Measurements from ENCODE around the gene CMTM4. TPM values are rescaled to one million over a fixed set of nuclear protein-coding genes. Genes with fewer than 3 reads are reported as not detected.

CMTM4 gene
- total RNA-seq, 1 experiment from 2014 or later, result 14.6 TPM

DNA sequence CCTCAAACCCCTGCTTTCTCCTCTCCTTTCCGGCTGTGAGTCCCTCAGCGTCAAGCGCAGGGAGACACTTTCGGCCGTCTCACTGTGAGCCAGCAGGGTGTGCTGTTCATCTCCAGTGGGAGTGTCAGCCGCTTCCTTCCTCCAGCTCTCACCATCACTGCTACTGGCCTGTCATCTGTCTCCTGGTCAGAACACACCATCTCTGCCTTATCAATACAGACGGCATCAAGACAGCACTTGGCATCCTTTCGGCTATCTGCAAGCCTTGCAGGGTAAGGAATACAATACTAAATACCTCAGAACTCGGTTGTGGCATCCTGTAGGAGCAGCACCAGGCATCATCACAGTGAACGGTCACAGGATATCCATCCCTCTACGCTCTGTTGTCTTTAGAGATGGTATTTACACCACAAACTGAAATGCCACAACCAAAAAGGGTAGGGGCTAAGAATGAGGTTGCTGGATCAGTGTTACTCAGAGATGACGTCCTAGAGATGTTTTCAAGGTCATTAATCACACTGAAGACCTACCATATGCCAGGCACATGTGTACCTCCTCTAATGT is 20.7 kb upstream of the CMTM4 start:
- Histone ChIP-seq H3K36me3 (peaks cover 14% of the 10 kb centered on the region), H3K9me3 (replicated peaks) (no peaks in the 10 kb centered on the region), H3K27me3 (replicated peaks) (no peaks in the 10 kb centered on the region), H3K4me3 (no peak overlapping the region), H3K4me1 (replicated peaks) (no peaks in the 10 kb centered on the region; the same call in 1 of the 2 replicates), H3K27ac (no peak overlapping the region)
- DNase-seq (ENCODE audit: low read depth in 1 of 2, low spot score in 2 of 2), result peak; percentile 30 to 57

DNA sequence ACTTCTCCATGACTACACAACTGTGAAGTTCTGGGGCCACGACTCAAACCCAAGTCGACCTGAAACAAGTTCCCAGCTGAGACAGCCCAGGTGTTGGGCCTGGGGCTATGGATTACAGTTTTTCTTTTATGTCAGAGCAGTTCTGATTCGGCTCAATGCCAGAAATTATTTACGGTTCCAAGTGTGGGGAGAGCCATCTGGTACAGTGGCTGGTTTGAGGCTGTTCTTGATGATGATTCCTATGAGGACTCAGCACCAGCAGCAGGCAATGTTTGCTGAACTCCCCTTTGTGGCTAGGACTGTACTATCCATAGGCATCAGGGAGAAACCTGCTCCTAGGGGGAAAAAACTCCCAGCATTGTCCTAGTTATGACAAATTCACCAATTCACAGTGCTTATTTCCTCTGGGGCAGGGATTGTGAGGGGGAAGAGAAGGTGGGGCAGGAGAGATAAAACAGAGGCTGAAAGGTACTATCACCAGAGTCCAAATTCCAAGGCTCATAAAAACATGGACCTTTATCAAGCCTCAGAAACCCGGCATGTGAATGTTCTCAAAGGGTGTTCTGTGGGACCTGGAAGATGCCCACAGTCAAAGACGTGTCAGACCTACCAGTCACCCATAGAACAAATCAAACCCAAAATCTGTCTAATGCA is 18.2 kb upstream of the CMTM4 start:
- Histone ChIP-seq H3K27ac (no peak overlapping the region), H3K27me3 (replicated peaks) (no peaks in the 10 kb centered on the region), H3K4me3 (no peak overlapping the region), H3K36me3 (peaks cover 5% of the 10 kb centered on the region), H3K9me3 (replicated peaks) (no peaks in the 10 kb centered on the region), H3K4me1 (replicated peaks) (no peaks in the 10 kb centered on the region; the same call in 1 of the 2 replicates)
- DNase-seq (ENCODE audit: low read depth in 1 of 2, low spot score in 2 of 2), result no peak

DNA sequence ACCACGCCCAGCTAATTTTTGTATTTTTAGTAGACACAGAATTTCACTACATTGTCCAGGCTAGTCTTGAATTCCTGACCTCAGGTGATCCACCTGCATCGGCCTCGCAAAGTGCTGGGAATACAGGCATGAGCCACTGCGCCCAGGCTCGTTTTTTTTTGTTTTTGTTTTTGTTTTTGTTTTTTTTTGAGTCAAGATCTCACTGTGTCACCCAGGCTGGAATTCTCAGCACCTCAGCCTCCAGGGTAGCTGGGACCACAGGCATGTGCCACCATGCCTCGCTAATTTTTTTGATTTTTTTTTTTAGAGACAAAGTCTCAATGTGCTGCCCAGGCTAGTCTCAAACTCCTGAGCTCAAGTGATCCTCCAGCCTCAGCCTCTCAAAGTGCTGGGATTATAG is 17.5 kb upstream of the CMTM4 start:
- no peaks in the 10 kb centered on the region; the same call in 1 of the 2 replicates for H3K4me1 ChIP-seq (replicated peaks)
- H3K36me3 ChIP-seq, result peaks cover 5% of the 10 kb centered on the region
- H3K27ac ChIP-seq, result no peak overlapping the region
- no peaks in the 10 kb centered on the region for H3K27me3 ChIP-seq (replicated peaks)
- no peaks in the 10 kb centered on the region for H3K9me3 ChIP-seq (replicated peaks)
- no peak for DNase-seq (ENCODE audit: low read depth in 1 of 2, low spot score in 2 of 2)
- H3K4me3 ChIP-seq, result no peak overlapping the region

DNA sequence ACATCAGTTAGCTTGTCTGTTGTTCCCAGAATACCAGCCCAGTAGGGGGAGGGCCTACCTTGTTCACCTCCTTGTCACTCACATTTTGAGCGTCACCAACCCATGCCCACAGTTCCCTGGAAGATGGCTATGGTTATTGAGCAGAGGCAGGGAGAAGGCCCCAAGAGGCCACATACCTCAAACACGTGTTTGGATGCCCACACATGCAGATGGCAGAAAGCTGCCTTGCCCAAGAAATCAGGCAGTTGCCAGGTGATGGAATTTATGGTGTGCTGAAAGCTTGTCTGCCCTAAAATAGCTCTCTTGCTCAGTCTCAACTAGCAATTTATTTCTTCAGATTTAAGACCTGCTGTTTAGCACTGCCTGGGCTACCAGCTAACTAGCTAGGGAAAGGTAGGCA is 16.5 kb upstream of the CMTM4 start:
- no peaks in the 10 kb centered on the region; the same call in 1 of the 2 replicates for H3K4me1 ChIP-seq (replicated peaks)
- H3K9me3 ChIP-seq (replicated peaks), result no peaks in the 10 kb centered on the region
- DNase-seq (ENCODE audit: low read depth in 1 of 2, low spot score in 2 of 2), result no peak
- H3K4me3 ChIP-seq, result no peak overlapping the region
- H3K27me3 ChIP-seq (replicated peaks), result no peaks in the 10 kb centered on the region
- no peaks in the 10 kb centered on the region; the same call in 1 of the 2 replicates for H3K36me3 ChIP-seq
- no peak overlapping the region for H3K27ac ChIP-seq

DNA sequence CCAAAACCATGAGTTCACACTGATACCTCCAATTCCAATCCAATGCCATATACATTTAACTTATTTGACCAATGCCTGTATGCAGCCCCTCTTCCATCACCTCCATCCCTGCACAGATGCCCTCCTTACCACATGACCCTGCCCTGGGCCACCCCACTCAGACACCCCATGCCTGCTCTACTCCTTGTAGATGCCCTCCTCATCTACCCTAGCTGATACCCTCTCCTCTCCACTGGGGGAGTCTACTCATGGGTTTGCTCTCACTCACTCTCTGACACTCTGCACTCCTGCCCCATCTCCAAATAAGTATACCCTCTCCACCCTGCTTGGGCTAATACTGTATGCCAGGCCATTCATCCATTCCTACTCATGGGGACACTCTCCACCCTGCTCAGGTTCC is 16.0 kb upstream of the CMTM4 start:
- Histone ChIP-seq H3K27ac (no peak overlapping the region), H3K4me1 (replicated peaks) (no peaks in the 10 kb centered on the region; the same call in 1 of the 2 replicates), H3K9me3 (replicated peaks) (no peaks in the 10 kb centered on the region), H3K4me3 (no peak overlapping the region), H3K36me3 (no peaks in the 10 kb centered on the region; the same call in 1 of the 2 replicates), H3K27me3 (replicated peaks) (no peaks in the 10 kb centered on the region)
- no peak for DNase-seq (ENCODE audit: low read depth in 1 of 2, low spot score in 2 of 2)

DNA sequence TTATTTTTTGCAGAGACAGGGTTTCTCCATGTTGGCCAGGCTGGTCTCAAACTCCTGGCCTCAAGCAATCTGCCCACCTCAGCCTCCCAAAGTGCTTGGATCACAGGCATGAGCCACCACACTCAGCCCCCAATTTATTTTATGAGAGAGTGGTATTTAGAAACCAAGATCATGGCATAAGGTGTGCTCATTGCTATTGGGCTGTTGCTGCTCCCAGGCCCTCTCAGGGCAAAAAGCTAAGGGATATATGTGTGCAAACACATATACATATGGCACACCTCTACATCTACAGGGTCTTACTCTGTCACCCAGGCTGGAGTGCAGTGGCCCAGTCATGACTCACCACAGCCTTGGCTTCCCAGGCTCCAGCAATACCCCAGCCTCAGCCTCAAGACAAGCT is 15.0 kb upstream of the CMTM4 start:
- DNase-seq (ENCODE audit: low read depth in 1 of 2, low spot score in 2 of 2), result no peak
- Histone ChIP-seq H3K9me3 (replicated peaks) (no peaks in the 10 kb centered on the region), H3K4me1 (replicated peaks) (peaks cover 4% of the 10 kb centered on the region), H3K27me3 (replicated peaks) (no peaks in the 10 kb centered on the region), H3K4me3 (no peak overlapping the region), H3K36me3 (no peaks in the 10 kb centered on the region), H3K27ac (no peak overlapping the region)

DNA sequence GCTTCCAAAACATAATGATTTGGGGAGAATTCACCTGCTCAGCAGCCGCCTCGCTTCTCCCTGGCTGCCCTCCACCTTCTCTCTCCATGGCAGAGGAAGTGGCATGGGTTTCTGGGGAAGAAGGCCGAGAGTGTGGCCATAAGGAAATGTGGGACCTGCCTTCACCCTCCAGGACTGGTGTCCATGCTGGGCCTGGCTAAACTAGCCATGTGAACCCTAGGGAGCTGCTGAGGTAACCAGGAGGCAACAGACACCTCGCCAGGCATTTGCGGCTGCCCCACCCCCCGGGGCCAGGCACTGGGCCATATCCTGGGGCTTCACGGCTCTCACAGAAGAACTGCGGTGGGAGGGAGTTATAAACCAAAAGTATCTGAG is 9.9 kb upstream of the CMTM4 start:
- no peaks in the 10 kb centered on the region for H3K9me3 ChIP-seq (replicated peaks)
- H3K4me1 ChIP-seq (replicated peaks), result peaks cover 14% of the 10 kb centered on the region
- H3K36me3 ChIP-seq, result no peaks in the 10 kb centered on the region
- H3K27ac ChIP-seq, result peak overlapping the region; percentile 38; the same call in 1 of the 2 replicates
- H3K4me3 ChIP-seq, result no peak overlapping the region
- DNase-seq (ENCODE audit: low read depth in 1 of 2, low spot score in 2 of 2), result no peak
- no peaks in the 10 kb centered on the region for H3K27me3 ChIP-seq (replicated peaks)

DNA sequence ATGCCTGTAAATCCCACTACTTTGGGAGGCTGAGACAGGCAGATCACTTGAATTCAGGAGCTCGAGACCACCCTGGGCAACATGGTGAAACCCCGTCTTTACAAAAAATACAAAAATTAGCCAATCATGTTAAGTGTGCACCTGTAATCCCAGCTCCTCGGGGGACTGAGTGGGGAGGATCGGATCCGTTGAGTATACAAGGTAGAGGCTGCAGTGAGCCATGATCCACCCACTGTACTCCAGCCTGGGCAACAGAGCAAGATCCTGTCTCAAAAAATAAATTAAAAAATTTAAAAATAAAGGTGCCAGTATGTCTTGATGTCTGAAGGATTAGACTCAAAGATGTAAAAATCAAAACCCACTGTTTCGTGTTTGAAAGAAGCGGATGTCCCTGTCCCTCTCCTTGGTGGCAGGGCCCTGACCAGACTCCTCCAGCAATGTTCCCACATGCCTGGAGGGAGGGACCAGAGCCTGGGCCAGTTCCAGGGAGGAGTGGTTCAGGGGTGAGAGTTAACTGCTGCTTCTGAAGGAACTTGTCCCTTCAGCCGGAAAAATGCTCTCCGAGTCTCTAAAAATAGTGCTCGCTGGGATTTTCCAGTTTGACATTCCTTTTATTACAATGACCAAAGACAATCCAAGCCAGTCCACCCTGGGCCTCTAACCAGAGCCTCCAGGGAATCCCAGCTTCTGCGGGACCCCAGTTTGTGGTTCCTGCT is 9.4 kb upstream of the CMTM4 start:
- Histone ChIP-seq H3K36me3 (no peaks in the 10 kb centered on the region), H3K9me3 (replicated peaks) (no peaks in the 10 kb centered on the region), H3K27ac (peak overlapping the region; percentile 38; the same call in 1 of the 2 replicates), H3K4me3 (no peak overlapping the region), H3K4me1 (replicated peaks) (peaks cover 14% of the 10 kb centered on the region), H3K27me3 (replicated peaks) (no peaks in the 10 kb centered on the region)
- peak; percentile 57 to 65 for DNase-seq (ENCODE audit: low read depth in 1 of 2, low spot score in 2 of 2)

DNA sequence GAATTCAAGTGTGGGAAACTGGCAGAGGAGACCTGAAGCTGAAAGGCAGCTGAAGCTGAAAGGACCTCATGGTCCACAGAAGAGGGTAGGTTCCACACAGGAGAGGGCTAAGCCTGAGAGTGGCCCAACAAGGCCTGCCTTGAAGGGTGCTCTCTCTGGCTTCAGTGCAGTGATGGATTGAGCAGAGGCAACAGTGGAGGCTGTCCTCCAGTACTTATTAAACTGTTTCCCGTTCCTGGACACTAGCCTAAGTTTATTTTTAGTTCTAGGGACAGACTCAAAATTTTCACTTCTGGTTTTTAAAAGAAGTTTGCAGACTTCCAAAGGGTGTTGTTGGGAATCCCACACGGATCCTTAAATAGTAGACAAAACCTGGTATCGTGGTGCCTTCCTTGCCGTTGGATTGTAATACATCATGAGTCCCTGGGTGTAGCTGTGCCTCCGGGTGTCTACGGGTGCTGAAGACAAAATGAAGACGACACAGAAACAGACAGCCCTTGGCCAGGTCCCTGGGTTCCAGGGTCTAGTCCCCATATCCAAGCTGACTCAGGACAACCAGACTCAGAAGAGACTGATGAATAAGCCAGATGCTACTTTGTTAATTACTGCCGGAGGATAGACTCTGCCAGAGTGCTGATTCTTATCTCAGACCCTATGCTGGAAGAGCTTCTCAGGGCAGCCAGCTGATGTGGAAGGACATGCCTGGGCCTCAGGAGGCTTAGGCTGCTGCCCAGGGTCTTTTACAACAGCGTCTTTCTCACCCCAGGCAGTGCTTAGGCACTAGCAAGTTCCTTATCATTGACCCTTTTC is 7.1 kb upstream of the CMTM4 start:
- H3K4me3 ChIP-seq, result no peak overlapping the region
- no peak overlapping the region for H3K27ac ChIP-seq
- no peaks in the 10 kb centered on the region for H3K36me3 ChIP-seq
- H3K4me1 ChIP-seq (replicated peaks), result peaks cover 14% of the 10 kb centered on the region
- H3K9me3 ChIP-seq (replicated peaks), result no peaks in the 10 kb centered on the region
- no peaks in the 10 kb centered on the region for H3K27me3 ChIP-seq (replicated peaks)
- no peak for DNase-seq (ENCODE audit: low read depth in 1 of 2, low spot score in 2 of 2)

DNA sequence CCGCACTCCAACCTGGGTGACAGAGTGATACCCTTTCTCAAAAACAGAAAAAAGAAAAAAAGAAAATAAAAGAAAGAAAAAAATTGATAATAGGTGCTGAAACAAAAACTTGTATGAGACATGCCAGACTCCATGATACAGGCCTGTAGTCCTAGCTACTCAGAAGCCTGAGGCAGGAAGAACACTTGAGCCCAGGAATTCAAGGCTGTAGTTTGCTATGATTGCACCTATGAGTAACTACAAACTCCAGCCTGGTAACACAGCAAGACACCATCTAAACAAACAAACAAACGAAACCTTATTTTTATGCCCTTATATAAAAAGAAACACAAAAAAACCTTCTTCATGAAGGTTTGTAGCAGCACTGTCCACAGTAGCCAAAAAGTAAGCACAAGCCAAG is 5.0 kb upstream of the CMTM4 start:
- H3K4me1 ChIP-seq (replicated peaks), result peaks cover 13% of the 10 kb centered on the region
- H3K36me3 ChIP-seq, result no peaks in the 10 kb centered on the region
- H3K27ac ChIP-seq, result no peak overlapping the region
- no peaks in the 10 kb centered on the region for H3K27me3 ChIP-seq (replicated peaks)
- DNase-seq (ENCODE audit: low read depth in 1 of 2, low spot score in 2 of 2), result no peak
- no peak overlapping the region for H3K4me3 ChIP-seq
- H3K9me3 ChIP-seq (replicated peaks), result no peaks in the 10 kb centered on the region

DNA sequence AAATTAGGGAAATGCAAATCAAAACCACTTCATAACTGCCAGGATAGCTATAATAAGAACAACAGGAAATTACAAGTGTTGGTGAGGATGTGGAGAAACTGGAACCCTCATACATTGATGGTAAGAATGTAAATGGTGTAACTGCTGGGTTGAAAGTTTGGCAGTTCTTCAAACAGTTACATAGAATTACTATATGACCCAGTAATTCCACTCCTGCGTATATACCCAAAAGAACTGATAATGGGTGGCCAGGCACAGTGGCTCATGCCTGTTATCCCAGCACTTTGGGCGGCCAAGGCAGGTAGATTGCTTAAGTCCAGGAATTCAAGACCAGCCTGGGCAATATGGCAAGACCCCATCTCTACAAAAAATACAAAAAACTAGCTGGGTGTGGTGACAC is 4.5 kb upstream of the CMTM4 start:
- peaks cover 12% of the 10 kb centered on the region for H3K4me1 ChIP-seq (replicated peaks)
- no peak for DNase-seq (ENCODE audit: low read depth in 1 of 2, low spot score in 2 of 2)
- H3K4me3 ChIP-seq, result no peak overlapping the region
- peaks cover 2% of the 10 kb centered on the region; the same call in 1 of the 2 replicates for H3K9me3 ChIP-seq (replicated peaks)
- H3K27ac ChIP-seq, result no peak overlapping the region
- no peaks in the 10 kb centered on the region for H3K27me3 ChIP-seq (replicated peaks)
- no peaks in the 10 kb centered on the region for H3K36me3 ChIP-seq

DNA sequence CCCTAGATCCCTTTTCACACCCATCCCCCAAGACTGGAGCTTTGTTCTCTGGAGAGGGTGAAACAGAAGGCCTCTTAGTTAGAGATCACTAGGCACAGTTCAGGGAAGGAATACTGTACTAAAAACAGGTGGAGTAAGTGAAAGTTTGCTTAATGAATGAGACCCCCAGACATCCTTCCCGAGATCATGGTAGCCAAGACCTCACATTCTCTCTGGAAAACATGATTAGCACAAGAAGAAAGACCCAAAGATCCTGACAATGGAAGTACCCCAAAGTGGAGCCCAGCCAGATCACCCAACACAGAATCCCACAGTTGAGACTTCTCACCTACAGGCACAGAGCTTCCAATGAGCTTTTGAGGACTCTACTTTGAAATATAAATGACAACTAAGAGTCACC is 3.4 kb upstream of the CMTM4 start:
- Histone ChIP-seq H3K27ac (no peak overlapping the region), H3K27me3 (replicated peaks) (no peaks in the 10 kb centered on the region), H3K4me1 (replicated peaks) (peaks cover 14% of the 10 kb centered on the region), H3K36me3 (no peaks in the 10 kb centered on the region), H3K9me3 (replicated peaks) (peaks cover 5% of the 10 kb centered on the region; the same call in 1 of the 2 replicates), H3K4me3 (no peak overlapping the region)
- DNase-seq (ENCODE audit: low read depth in 1 of 2, low spot score in 2 of 2), result no peak

DNA sequence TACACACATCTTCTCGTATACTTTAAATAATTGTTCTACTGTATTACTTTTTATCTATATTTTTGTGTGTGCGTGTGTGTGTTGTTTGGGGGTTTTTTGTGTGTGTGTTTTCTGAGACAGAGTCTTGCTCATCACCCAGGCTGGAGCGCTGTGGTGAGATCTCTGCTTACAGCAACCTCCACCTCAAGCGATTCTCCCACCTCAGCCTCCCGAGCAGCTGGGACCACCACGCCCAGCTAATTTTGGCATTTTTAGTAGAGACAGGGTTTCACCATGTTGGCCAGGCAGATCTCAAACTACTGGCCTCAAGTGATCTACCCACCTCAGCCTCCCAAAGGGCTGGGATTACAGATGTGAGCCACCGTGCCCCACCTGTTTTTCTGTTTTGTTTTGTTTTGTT is 1.5 kb upstream of the CMTM4 start:
- peaks cover 5% of the 10 kb centered on the region; the same call in 1 of the 2 replicates for H3K9me3 ChIP-seq (replicated peaks)
- no peak overlapping the region for H3K27ac ChIP-seq
- H3K4me1 ChIP-seq (replicated peaks), result peaks cover 14% of the 10 kb centered on the region
- H3K36me3 ChIP-seq, result no peaks in the 10 kb centered on the region
- DNase-seq (ENCODE audit: low read depth in 1 of 2, low spot score in 2 of 2), result no peak
- H3K27me3 ChIP-seq (replicated peaks), result no peaks in the 10 kb centered on the region
- H3K4me3 ChIP-seq, result no peak overlapping the region
